ENCODE data around the gene PCDH7. TPM values are rescaled to one million over a fixed set of nuclear protein-coding genes. Genes with fewer than 3 reads are reported as not detected.

Gene PCDH7
- polyA plus RNA-seq, 1 of the 3 experiments (the other 2 are of a cell fraction): 0.48 TPM

DNA sequence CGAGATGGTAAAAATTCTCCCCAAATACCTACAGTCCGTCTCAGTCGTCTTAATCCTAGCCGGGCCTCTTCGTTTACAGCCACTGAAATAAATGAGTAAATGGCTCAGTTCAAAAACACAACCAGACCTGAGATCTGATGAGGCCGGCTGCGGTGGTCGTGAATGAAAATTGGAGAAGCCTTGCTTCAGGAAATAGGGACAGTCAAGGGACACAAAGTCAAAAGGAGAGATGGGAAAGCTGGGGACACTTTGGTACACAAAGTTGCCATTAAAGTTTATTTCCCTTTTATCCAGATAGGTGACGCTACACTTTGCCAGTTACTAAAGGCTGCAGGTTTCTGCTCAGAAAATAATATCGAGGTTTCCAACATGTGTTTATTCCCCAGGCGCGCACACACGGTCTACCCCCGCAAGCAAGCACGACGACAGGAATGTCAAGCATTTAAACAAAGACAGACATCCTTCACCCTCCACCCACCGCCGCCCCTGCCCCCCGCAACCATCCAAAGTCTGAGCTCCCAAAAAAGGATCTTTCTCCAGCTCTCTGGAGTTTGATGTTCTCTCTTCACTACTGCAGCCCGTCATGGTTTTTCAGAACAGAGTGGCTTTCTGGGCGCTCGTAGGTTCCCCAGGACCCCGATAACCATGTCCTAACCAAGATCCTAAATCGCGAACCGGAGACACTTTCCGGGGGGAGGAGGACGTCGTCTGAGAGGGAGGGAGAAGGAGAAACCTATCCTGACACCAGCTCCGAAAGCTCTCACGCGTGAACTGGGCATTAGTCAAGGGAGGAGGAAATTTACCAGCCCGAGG is 1.3 kb upstream of the PCDH7 start:
- CTCF ChIA-PET: interaction anchor here (0.7 to 1.8 kb wide), 3 partner anchors 106 to 327 kb away, joined by 3 to 6 read pairs (median 3); no protein-coding TSS in a partner anchor
- H3K4me1 ChIP-seq (ENCODE audit: control insufficient read depth in 1 of 2, insufficient read depth in 2 of 2, low read depth in 1 of 2, low read length in 1 of 2): peaks cover 0 to 51% of the 10 kb centered on the region in 2 experiments; a peak in 1 of 4 replicates
- TF ChIP-seq RAD21 (IDR thresholded peaks at IDR 0.05; ENCODE audit: low read length) (peak; percentile 39), POLR2AphosphoS5 (IDR thresholded peaks at IDR 0.05; ENCODE audit: low read depth, low read length) (no peak), CTCF (IDR thresholded peaks at IDR 0.05) (peak; percentile 31; the same call in 1 of the 2 replicates)
- H3K36me3 ChIP-seq (replicated peaks in 1 of 2; ENCODE audit: control insufficient read depth in 1 of 2, insufficient read depth in 2 of 2, low read length in 1 of 2): peaks cover 0 to 2% of the 10 kb centered on the region in 2 experiments
- no peak overlapping the region for H3K9ac ChIP-seq
- H3F3A ChIP-seq (replicated peaks; ENCODE audit: insufficient read depth): peaks cover 9% of the 10 kb centered on the region
- peak; percentile 20 for DNase-seq
- H3K9me3 ChIP-seq: no peaks in the 10 kb centered on the region
- POLR2A ChIA-PET: no interaction called here
- peak overlapping the region; percentile 87 for H2AFZ ChIP-seq (ENCODE audit: low read depth)
- H3K9me2 ChIP-seq: no peaks in the 10 kb centered on the region
- peaks cover 61% of the 10 kb centered on the region for H3K27me3 ChIP-seq (ENCODE audit: insufficient read depth)
- peak overlapping the region; percentile 91 for H3K4me2 ChIP-seq
- no peaks in the 10 kb centered on the region for H4K20me1 ChIP-seq (ENCODE audit: insufficient read depth)
- peak overlapping the region; percentile 56 to 69 for H3K4me3 ChIP-seq (ENCODE audit: low read depth in 2 of 2, low read length in 1 of 2)
- peak overlapping the region in 1 of 2 experiments; percentile 74; a peak in 2 of 4 replicates for H3K27ac ChIP-seq (ENCODE audit: low read depth in 2 of 2, low read length in 1 of 2)
- WGBS (ENCODE audit: low lambda C conversion rate): 2% methylated on average over 26 of the region's 33 CpGs
- H3K79me2 ChIP-seq (ENCODE audit: insufficient read depth): no peaks in the 10 kb centered on the region

DNA sequence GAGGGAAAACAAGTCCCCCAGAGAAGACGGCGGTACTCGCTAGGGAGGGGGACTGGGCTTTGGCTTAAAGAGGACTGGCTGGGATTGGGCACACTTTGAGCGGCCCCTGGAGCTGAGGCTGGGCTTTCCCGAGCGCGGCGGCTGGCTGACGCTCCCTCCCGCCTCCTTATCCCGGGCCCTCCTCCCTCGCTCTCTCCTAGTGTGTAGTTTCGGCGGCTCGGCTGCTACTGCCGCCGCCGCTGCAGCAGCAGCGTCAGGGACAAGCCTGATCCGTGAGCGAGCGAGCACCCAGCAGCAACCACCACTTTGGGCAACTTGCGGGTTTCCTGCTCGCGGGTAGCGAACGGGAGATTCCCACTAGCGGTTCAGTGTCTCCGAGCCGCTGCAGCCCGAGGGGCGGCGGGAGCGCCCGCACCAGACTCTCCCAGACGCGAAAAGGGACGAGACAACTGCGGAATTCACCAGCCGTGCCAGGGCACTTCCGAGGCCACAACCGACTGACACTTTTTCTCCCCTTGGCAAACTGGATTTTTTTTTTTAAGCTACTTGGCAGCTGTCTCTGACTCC is 632 bp upstream of the PCDH7 start:
- CTCF ChIA-PET: interaction anchor here (0.7 to 1.8 kb wide), 3 partner anchors 106 to 326 kb away, joined by 3 to 6 read pairs (median 3); no protein-coding TSS in a partner anchor
- 1% methylated on average over 13 of the region's 42 CpGs for WGBS (ENCODE audit: low lambda C conversion rate)
- H3K27ac ChIP-seq (ENCODE audit: low read depth in 2 of 2, low read length in 1 of 2): peak overlapping the region in 1 of 2 experiments; percentile 74; a peak in 2 of 4 replicates

More for the DNA sequence above, 632 bp upstream of the PCDH7 start:
- H3K9ac ChIP-seq: no peak overlapping the region
- H3K9me2 ChIP-seq: no peaks in the 10 kb centered on the region
- peak overlapping the region; percentile 83 for H2AFZ ChIP-seq (ENCODE audit: low read depth)
- no peaks in the 10 kb centered on the region for H3K79me2 ChIP-seq (ENCODE audit: insufficient read depth)
- peaks cover 0 to 2% of the 10 kb centered on the region in 2 experiments for H3K36me3 ChIP-seq (replicated peaks in 1 of 2; ENCODE audit: control insufficient read depth in 1 of 2, insufficient read depth in 2 of 2, low read length in 1 of 2)
- POLR2A ChIA-PET: no interaction called here
- peaks cover 9% of the 10 kb centered on the region for H3F3A ChIP-seq (replicated peaks; ENCODE audit: insufficient read depth)
- H4K20me1 ChIP-seq (ENCODE audit: insufficient read depth): no peaks in the 10 kb centered on the region
- H3K27me3 ChIP-seq (ENCODE audit: insufficient read depth): peaks cover 61% of the 10 kb centered on the region
- H3K4me1 ChIP-seq (ENCODE audit: control insufficient read depth in 1 of 2, insufficient read depth in 2 of 2, low read depth in 1 of 2, low read length in 1 of 2): peaks cover 0 to 51% of the 10 kb centered on the region in 2 experiments; a peak in 1 of 4 replicates
- peak overlapping the region; percentile 56 to 69 for H3K4me3 ChIP-seq (ENCODE audit: low read depth in 2 of 2, low read length in 1 of 2)
- H3K9me3 ChIP-seq: no peaks in the 10 kb centered on the region
- peak; percentile 65 for DNase-seq
- TF ChIP-seq RCOR1 (IDR thresholded peaks at IDR 0.05; ENCODE audit: low read length) (no peak), CHD2 (IDR thresholded peaks at IDR 0.05; ENCODE audit: low read length, partially characterized antibody) (no peak), FOSL2 (IDR thresholded peaks at IDR 0.05; ENCODE audit: borderline replicate concordance, low read depth) (no peak), ELF1 (IDR thresholded peaks at IDR 0.05) (no peak)
- TF ChIP-seq, protein P1, sequence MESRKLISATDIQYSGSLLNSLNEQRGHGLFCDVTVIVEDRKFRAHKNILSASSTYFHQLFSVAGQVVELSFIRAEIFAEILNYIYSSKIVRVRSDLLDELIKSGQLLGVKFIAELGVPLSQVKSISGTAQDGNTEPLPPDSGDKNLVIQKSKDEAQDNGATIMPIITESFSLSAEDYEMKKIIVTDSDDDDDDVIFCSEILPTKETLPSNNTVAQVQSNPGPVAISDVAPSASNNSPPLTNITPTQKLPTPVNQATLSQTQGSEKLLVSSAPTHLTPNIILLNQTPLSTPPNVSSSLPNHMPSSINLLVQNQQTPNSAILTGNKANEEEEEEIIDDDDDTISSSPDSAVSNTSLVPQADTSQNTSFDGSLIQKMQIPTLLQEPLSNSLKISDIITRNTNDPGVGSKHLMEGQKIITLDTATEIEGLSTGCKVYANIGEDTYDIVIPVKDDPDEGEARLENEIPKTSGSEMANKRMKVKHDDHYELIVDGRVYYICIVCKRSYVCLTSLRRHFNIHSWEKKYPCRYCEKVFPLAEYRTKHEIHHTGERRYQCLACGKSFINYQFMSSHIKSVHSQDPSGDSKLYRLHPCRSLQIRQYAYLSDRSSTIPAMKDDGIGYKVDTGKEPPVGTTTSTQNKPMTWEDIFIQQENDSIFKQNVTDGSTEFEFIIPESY (IDR thresholded peaks at IDR 0.05; ENCODE audit: borderline replicate concordance, low read depth): no peak
- peak overlapping the region; percentile 91 for H3K4me2 ChIP-seq

Data from SK-N-SH (cell line).